A673 (cell line): ENCODE results near the gene C14orf39. TPM values are rescaled to one million over a fixed set of nuclear protein-coding genes. Genes with fewer than 3 reads are reported as not detected.

Experiments
- BruUV-seq: library from RNA; stranded (reverse); fragments of 400-500 nt; replicated peaks from 2 replicates; lab custom pipeline; 2021; lab: Mats Ljungman, UMichigan
- CTCF ChIA-PET: fragments of 300-600 bp; sonication (Branson Sonifier 250); formaldehyde crosslinking; loops from one replicate; lab custom pipeline; 2022; ENCODE audit warnings: antibody characterized with exemption; lab: Charles Lee
- POLR2A ChIA-PET: fragments of 300-600 bp; sonication (Branson Sonifier 250); formaldehyde crosslinking; loops from one replicate; lab custom pipeline; 2022; ENCODE audit warnings: antibody characterized with exemption; ENCODE audit not compliant: low non-redundant PET; lab: Charles Lee
- DNase-seq: peaks from one replicate; pipeline ENCODE4 v3.0.0-alpha.2; 2015; ENCODE audit warnings: low spot score
- H3K27ac ChIP-seq: fragments of 200-600 bp; sonication (generic); 2 replicates; pipeline ENCODE4 v1.5.1; 2016; ENCODE audit warnings: mixed run types, low read depth, mild to moderate bottlenecking, mixed read lengths, antibody characterized with exemption, low read length; ENCODE audit not compliant: poor library complexity, severe bottlenecking
- H3K27me3 ChIP-seq: fragments of 200-600 bp; sonication (generic); replicated peaks from 2 replicates; pipeline ENCODE4 v1.6.1; 2017; ENCODE audit warnings: mixed run types, low read depth, mild to moderate bottlenecking, mixed read lengths, antibody characterized with exemption, low read length; ENCODE audit not compliant: insufficient read depth, poor library complexity
- H3K36me3 ChIP-seq: fragments of 200-600 bp; sonication (generic); 2 replicates; pipeline ENCODE4 v1.6.1; 2016; ENCODE audit warnings: mixed run types, mild to moderate bottlenecking, mixed read lengths, antibody characterized with exemption, low read length; ENCODE audit not compliant: insufficient read depth, poor library complexity, severe bottlenecking
- H3K4me1 ChIP-seq: fragments of 200-600 bp; sonication (generic); 2 replicates; pipeline ENCODE4 v1.6.1; 2017; ENCODE audit warnings: mixed run types, mild to moderate bottlenecking, mixed read lengths, antibody characterized with exemption, low read length; ENCODE audit not compliant: insufficient read depth, poor library complexity, severe bottlenecking
- H3K4me3 ChIP-seq: fragments of 200-600 bp; sonication (generic); 2 replicates; pipeline ENCODE4 v1.5.1; 2016; ENCODE audit warnings: low read depth, mixed run types, mild to moderate bottlenecking, mixed read lengths, low read length; ENCODE audit not compliant: poor library complexity, severe bottlenecking
- H3K9me3 ChIP-seq: fragments of 200-600 bp; sonication (generic); 2 replicates; pipeline ENCODE4 v1.6.1; 2016; ENCODE audit warnings: mixed run types, low read depth, mild to moderate bottlenecking, mixed read lengths, antibody characterized with exemption, low read length; ENCODE audit not compliant: poor library complexity, severe bottlenecking
- CTCF ChIP-seq: fragments of 300-800, 200-600 bp; sonication (generic); conservative IDR thresholded peaks from 2 replicates; pipeline ENCODE4 v1.5.1; 2017; ENCODE audit warnings: low read depth, mild to moderate bottlenecking, antibody characterized with exemption, low read length, moderate library complexity, mixed read lengths
- EZH2 ChIP-seq: fragments of 200-600 bp; sonication (generic); IDR thresholded peaks from 2 replicates; pipeline ENCODE4 v1.6.1; 2017; ENCODE audit warnings: borderline replicate concordance, low read depth, mild to moderate bottlenecking, mixed read lengths, antibody characterized with exemption, low read length; ENCODE audit not compliant: poor library complexity, severe bottlenecking
- intact Hi-C: fragments of 100-400 bp; cut with micrococcal nuclease; formaldehyde crosslinking; loops from one replicate; pipeline ENCODE4 v1.10.0; 2022; ENCODE audit not compliant: unreplicated experiment
- total RNA-seq: library from RNA; stranded (reverse); gene quantifications from 2 replicates; pipeline ENCODE4 v1.2.3, GENCODE V29; 2021

The C14orf39 gene
- total RNA-seq, 1 experiment from 2014 or later = 3.1 TPM

GRCh38 chr14:60506985-60507829, 21.3 kb upstream of the C14orf39 start:
- CTCF ChIA-PET = no interaction called here
- no peak for DNase-seq
- no peaks in the 10 kb centered on the region for H3K9me3 ChIP-seq
- BruUV-seq = no TSS peak
- H3K36me3 ChIP-seq = no peaks in the 10 kb centered on the region
- intact Hi-C loops = no loop called here
- peaks cover 84% of the 10 kb centered on the region for H3K27me3 ChIP-seq
- no peak overlapping the region for H3K4me3 ChIP-seq
- TF ChIP-seq EZH2 (peak; percentile 9), CTCF (no peak)
- POLR2A ChIA-PET = no interaction called here
- H3K27ac ChIP-seq = no peak overlapping the region
- peaks cover 7% of the 10 kb centered on the region for H3K4me1 ChIP-seq

GRCh38 chr14:60506462-60506984, 20.7 kb upstream of the C14orf39 start:
- no peak overlapping the region for H3K27ac ChIP-seq
- H3K27me3 ChIP-seq = peaks cover 78% of the 10 kb centered on the region
- peaks cover 7% of the 10 kb centered on the region for H3K4me1 ChIP-seq
- DNase-seq = no peak
- no peak for TF ChIP-seq EZH2
- TF ChIP-seq CTCF = no peak
- H3K9me3 ChIP-seq = no peaks in the 10 kb centered on the region
- CTCF ChIA-PET = no interaction called here
- intact Hi-C loops = no loop called here
- BruUV-seq = no TSS peak
- H3K36me3 ChIP-seq = no peaks in the 10 kb centered on the region
- H3K4me3 ChIP-seq = no peak overlapping the region
- POLR2A ChIA-PET = no interaction called here

GRCh38 chr14:60506010-60506409, 20.1 kb upstream of the C14orf39 start:
- CTCF ChIA-PET = no interaction called here
- H3K4me3 ChIP-seq = no peak overlapping the region
- no peak overlapping the region for H3K27ac ChIP-seq
- H3K36me3 ChIP-seq = no peaks in the 10 kb centered on the region
- intact Hi-C loops = no loop called here
- H3K4me1 ChIP-seq = peaks cover 7% of the 10 kb centered on the region
- BruUV-seq = no TSS peak
- H3K27me3 ChIP-seq = peaks cover 72% of the 10 kb centered on the region
- POLR2A ChIA-PET = no interaction called here
- DNase-seq = no peak
- no peak for TF ChIP-seq CTCF
- no peak for TF ChIP-seq EZH2
- H3K9me3 ChIP-seq = no peaks in the 10 kb centered on the region
